ENCODE data around the gene SMARCD2. TPM values are rescaled to one million over a fixed set of nuclear protein-coding genes. Genes with fewer than 3 reads are reported as not detected.

The SMARCD2 gene
- total and polyA plus RNA-seq, 2 of the 13 experiments (the other 11 are each of a cell fraction or from before 2014, with no cell fraction given): 122 to 150 TPM

DNA sequence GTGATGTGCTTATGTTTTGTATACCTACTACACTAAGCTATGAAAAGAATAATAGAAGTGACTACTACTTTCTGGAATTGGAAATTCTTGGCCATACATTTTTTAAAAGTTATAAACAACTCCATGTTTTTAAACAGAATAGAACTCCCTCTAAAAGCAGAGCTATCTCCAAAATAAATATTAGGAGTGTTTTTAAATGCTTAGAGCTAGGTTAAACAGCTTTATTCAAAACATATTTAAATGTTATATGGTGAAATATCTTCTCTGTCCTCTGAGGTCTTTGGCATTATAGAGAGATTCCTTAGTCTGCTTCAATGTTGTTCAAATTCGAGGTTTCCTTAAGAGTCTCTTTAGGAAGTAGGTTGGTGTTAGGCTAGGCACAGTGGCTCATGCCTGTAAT is 38.2 kb downstream of the SMARCD2 start (continued):
- TF ChIP-seq GTF2F1 (IDR thresholded peaks at IDR 0.05; ENCODE audit: low read length): no peak
- no peak for TF ChIP-seq ATF7 (IDR thresholded peaks at IDR 0.05)
- TF ChIP-seq ATF7 (CRISPR knock-in tag; IDR thresholded peaks at IDR 0.05): no peak
- TF ChIP-seq U2AF2 (IDR thresholded peaks at IDR 0.05; ENCODE audit: low read depth, low read length): no peak
- TF ChIP-seq ZNF207 (IDR thresholded peaks at IDR 0.05; ENCODE audit: borderline replicate concordance): no peak
- no peak for TF ChIP-seq ZNF747 (CRISPR knock-in tag; IDR thresholded peaks at IDR 0.05; ENCODE audit: borderline replicate concordance)
- TF ChIP-seq, protein P1, sequence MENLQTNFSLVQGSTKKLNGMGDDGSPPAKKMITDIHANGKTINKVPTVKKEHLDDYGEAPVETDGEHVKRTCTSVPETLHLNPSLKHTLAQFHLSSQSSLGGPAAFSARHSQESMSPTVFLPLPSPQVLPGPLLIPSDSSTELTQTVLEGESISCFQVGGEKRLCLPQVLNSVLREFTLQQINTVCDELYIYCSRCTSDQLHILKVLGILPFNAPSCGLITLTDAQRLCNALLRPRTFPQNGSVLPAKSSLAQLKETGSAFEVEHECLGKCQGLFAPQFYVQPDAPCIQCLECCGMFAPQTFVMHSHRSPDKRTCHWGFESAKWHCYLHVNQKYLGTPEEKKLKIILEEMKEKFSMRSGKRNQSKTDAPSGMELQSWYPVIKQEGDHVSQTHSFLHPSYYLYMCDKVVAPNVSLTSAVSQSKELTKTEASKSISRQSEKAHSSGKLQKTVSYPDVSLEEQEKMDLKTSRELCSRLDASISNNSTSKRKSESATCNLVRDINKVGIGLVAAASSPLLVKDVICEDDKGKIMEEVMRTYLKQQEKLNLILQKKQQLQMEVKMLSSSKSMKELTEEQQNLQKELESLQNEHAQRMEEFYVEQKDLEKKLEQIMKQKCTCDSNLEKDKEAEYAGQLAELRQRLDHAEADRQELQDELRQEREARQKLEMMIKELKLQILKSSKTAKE (CRISPR knock-in tag; IDR thresholded peaks at IDR 0.05; ENCODE audit: borderline replicate concordance): no peak

- intact Hi-C loops (cut with micrococcal nuclease; ENCODE audit: unreplicated experiment): no loop called here
- no peak overlapping the region for H3K9ac ChIP-seq (ENCODE audit: insufficient read depth, low read depth, low read length)
- no peak overlapping the region for H3K27ac ChIP-seq (ENCODE audit: extremely low read length, insufficient read depth, low read length)
- no peak overlapping the region for H3K4me3 ChIP-seq (replicated peaks in 1 of 3; ENCODE audit: insufficient read depth in 1 of 3, low read depth in 2 of 3, low read length in 3 of 3)
- DNase-seq (ENCODE audit: low spot score) (no peak), ATAC-seq (no peak), FAIRE-seq (no peak)
- H2AFZ ChIP-seq (ENCODE audit: low read length): no peak overlapping the region
- ChIA-PET CTCF (ENCODE audit: low intra/inter-chr PET ratio, low total read pairs) (no interaction called here), POLR2A (interaction anchor here (1.8 kb wide), 1 partner anchor 27 kb away, joined by 4 read pairs; the partner anchor contains the start of genes CCDC47 and DDX42)
- no peaks in the 10 kb centered on the region for H3K4me1 ChIP-seq (ENCODE audit: insufficient read depth, low read length)
- in situ Hi-C loops (cut with HindIII; ENCODE audit: extremely low pct_ligation_motif_present, low pct_unique_long_range_greater_than_20kb): no loop called here
- 96% methylated on average over 1 of the region's 1 CpG for WGBS (ENCODE audit: low lambda C conversion rate)
- no TSS peak for BruUV-seq (replicated peaks)
- peaks cover 47 to 99% of the 10 kb centered on the region in 2 experiments for H3K36me3 ChIP-seq (replicated peaks in 1 of 2; ENCODE audit: control insufficient read depth in 1 of 2, insufficient read depth in 2 of 2, low read length in 2 of 2)
- H3K9me3 ChIP-seq (ENCODE audit: low read length): no peaks in the 10 kb centered on the region
- H3K4me2 ChIP-seq (ENCODE audit: low read depth, low read length): no peak overlapping the region
- H3K27me3 ChIP-seq (ENCODE audit: control insufficient read depth in 1 of 2, insufficient read depth in 2 of 2, low read length in 2 of 2): no peaks in the 10 kb centered on the region
- no peaks in the 10 kb centered on the region; the same call in 1 of the 2 replicates for H4K20me1 ChIP-seq (ENCODE audit: insufficient read depth, low read length)
- H3K79me2 ChIP-seq (ENCODE audit: insufficient read depth, low read length): no peaks in the 10 kb centered on the region
- TF ChIP-seq WIZ (CRISPR knock-in tag; IDR thresholded peaks at IDR 0.05) (no peak), MXI1 (IDR thresholded peaks at IDR 0.05; ENCODE audit: borderline replicate concordance, low read depth, low read length) (no peak), SIN3A (IDR thresholded peaks at IDR 0.05; ENCODE audit: borderline replicate concordance, low read depth, low read length) (no peak), ZBTB43 (CRISPR knock-in tag; conservative IDR thresholded peaks at IDR 0.05) (no peak), HNRNPLL (IDR thresholded peaks at IDR 0.05; ENCODE audit: low read depth, low read length, poor library complexity, severe bottlenecking) (no peak), ZNF235 (CRISPR knock-in tag; IDR thresholded peaks at IDR 0.05; ENCODE audit: borderline replicate concordance) (no peak), BRF2 (CRISPR knock-in tag; IDR thresholded peaks at IDR 0.05) (no peak), AGO2 (optimal IDR thresholded peaks at IDR 0.05; ENCODE audit: low read depth, low read length) (no peak), ZBTB42 (CRISPR knock-in tag; IDR thresholded peaks at IDR 0.05) (no peak), TEF (CRISPR knock-in tag; IDR thresholded peaks at IDR 0.05) (no peak)
- TF ChIP-seq, protein P2, sequence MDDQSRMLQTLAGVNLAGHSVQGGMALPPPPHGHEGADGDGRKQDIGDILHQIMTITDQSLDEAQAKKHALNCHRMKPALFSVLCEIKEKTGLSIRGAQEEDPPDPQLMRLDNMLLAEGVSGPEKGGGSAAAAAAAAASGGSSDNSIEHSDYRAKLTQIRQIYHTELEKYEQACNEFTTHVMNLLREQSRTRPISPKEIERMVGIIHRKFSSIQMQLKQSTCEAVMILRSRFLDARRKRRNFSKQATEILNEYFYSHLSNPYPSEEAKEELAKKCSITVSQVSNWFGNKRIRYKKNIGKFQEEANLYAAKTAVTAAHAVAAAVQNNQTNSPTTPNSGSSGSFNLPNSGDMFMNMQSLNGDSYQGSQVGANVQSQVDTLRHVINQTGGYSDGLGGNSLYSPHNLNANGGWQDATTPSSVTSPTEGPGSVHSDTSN (CRISPR knock-in tag; IDR thresholded peaks at IDR 0.05; ENCODE audit: borderline replicate concordance): no peak
These were observed 41.7 kb downstream of the SMARCD2 start for GRCh38 chr17:63800783-63801182.
